ENCODE results near the gene SH3RF2.

SH3RF2 gene

DNA sequence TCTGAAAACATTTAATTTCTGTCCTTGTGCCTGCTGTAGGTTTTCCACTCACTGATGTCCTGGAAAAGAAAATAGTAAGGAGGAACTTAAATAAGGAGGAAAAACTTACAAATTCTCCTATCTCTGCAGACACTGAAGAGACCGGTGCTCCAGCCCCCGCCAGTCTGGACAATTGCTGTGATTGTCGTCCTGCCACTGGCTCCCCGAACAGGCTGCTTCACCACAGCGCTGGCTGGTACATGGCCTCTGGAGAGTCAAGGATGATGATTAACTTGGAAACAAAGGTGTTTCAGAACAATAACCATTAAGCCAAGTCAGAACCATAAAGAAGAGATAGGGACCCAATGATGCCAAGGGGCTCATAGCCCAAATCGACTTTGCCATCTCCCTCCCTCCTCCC, 161.7 kb downstream of the SH3RF2 start:
- H3K9ac ChIP-seq (ENCODE audit: low read length), result no peak overlapping the region
- H3K9me3 ChIP-seq (ENCODE audit: insufficient read depth, low read length), result no peaks in the 10 kb centered on the region
- no peak overlapping the region for H3K27ac ChIP-seq (ENCODE audit: low read length)
- no peak overlapping the region for H3K4me3 ChIP-seq (ENCODE audit: low read length)
- H3K27me3 ChIP-seq (ENCODE audit: low read depth, low read length), result no peaks in the 10 kb centered on the region
- no peak overlapping the region for H3K4me2 ChIP-seq (ENCODE audit: low read length)
- H2AFZ ChIP-seq (ENCODE audit: low read depth, low read length), result no peak overlapping the region
- H3K36me3 ChIP-seq (replicated peaks; ENCODE audit: low read depth, low read length), result no peaks in the 10 kb centered on the region
- H4K20me1 ChIP-seq (ENCODE audit: insufficient read depth, low read length), result no peaks in the 10 kb centered on the region
- H3K79me2 ChIP-seq (ENCODE audit: low read length), result no peaks in the 10 kb centered on the region
- H3K4me1 ChIP-seq (ENCODE audit: low read length), result no peaks in the 10 kb centered on the region
- TF ChIP-seq, protein P1, sequence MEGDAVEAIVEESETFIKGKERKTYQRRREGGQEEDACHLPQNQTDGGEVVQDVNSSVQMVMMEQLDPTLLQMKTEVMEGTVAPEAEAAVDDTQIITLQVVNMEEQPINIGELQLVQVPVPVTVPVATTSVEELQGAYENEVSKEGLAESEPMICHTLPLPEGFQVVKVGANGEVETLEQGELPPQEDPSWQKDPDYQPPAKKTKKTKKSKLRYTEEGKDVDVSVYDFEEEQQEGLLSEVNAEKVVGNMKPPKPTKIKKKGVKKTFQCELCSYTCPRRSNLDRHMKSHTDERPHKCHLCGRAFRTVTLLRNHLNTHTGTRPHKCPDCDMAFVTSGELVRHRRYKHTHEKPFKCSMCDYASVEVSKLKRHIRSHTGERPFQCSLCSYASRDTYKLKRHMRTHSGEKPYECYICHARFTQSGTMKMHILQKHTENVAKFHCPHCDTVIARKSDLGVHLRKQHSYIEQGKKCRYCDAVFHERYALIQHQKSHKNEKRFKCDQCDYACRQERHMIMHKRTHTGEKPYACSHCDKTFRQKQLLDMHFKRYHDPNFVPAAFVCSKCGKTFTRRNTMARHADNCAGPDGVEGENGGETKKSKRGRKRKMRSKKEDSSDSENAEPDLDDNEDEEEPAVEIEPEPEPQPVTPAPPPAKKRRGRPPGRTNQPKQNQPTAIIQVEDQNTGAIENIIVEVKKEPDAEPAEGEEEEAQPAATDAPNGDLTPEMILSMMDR (IDR thresholded peaks at IDR 0.05; ENCODE audit: low read depth, low read length), result no peak

DNA sequence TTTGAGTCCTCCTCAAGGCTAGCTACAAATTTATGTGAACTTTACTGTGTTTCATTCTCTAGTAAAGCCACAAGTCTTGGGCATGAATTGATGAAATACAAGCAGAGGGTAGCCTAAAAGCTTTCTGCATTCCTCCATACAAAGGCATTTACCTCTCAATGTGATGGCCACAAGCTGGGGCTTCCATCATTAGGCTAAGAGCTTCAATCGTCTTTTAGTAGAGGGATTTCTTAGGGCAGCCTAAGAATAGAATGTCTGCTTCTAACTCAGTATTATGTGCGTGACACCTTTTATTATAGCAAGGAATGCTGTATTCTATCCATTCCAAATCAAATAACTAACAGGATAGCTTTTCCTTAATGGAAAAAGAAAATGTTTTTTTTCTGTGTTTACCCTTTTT, 165.3 kb downstream of the SH3RF2 start:
- no peaks in the 10 kb centered on the region for H3K79me2 ChIP-seq (ENCODE audit: low read length)
- H3K4me3 ChIP-seq (ENCODE audit: low read length), result no peak overlapping the region
- no peak overlapping the region for H3K9ac ChIP-seq (ENCODE audit: low read length)
- H3K27me3 ChIP-seq (ENCODE audit: low read depth, low read length), result no peaks in the 10 kb centered on the region
- no peak overlapping the region for H3K27ac ChIP-seq (ENCODE audit: low read length)
- peaks cover 4% of the 10 kb centered on the region for H3K36me3 ChIP-seq (replicated peaks; ENCODE audit: low read depth, low read length)
- no peak overlapping the region for H2AFZ ChIP-seq (ENCODE audit: low read depth, low read length)
- TF ChIP-seq, protein P1 (IDR thresholded peaks at IDR 0.05; ENCODE audit: low read depth, low read length), result no peak
- TF ChIP-seq EZH2phosphoT487 (IDR thresholded peaks at IDR 0.05; ENCODE audit: low read depth), result no peak
- no peaks in the 10 kb centered on the region for H3K4me1 ChIP-seq (ENCODE audit: low read length)
- H3K4me2 ChIP-seq (ENCODE audit: low read length), result no peak overlapping the region
- no peaks in the 10 kb centered on the region for H3K9me3 ChIP-seq (ENCODE audit: insufficient read depth, low read length)
- no peaks in the 10 kb centered on the region for H4K20me1 ChIP-seq (ENCODE audit: insufficient read depth, low read length)

DNA sequence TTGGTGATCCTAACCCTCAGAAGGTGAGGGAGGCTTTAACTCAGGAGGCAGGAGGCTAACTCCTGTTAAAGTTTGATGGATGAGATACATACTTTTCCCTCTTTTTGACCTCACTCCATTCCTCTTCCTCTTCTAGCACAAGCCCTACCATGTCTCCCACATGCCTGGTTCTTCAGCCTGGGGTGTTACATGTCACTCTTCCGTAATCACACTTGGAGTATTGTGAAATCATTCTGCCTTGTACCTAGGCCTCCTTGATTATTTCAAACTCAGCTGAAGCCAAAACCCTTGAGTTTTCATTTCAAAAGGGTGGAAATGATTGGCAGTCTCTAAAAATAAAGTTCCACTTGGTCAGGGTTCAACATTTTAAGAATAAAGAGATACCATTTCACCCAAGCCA, 167.2 kb downstream of the SH3RF2 start:
- Histone ChIP-seq H3K9ac (ENCODE audit: low read length) (no peak overlapping the region), H3K27me3 (ENCODE audit: low read depth, low read length) (no peaks in the 10 kb centered on the region), H3K9me3 (ENCODE audit: insufficient read depth, low read length) (no peaks in the 10 kb centered on the region), H3K4me1 (ENCODE audit: low read length) (no peaks in the 10 kb centered on the region), H2AFZ (ENCODE audit: low read depth, low read length) (no peak overlapping the region), H3K79me2 (ENCODE audit: low read length) (no peaks in the 10 kb centered on the region), H4K20me1 (ENCODE audit: insufficient read depth, low read length) (no peaks in the 10 kb centered on the region), H3K4me3 (ENCODE audit: low read length) (no peak overlapping the region), H3K4me2 (ENCODE audit: low read length) (no peak overlapping the region), H3K36me3 (replicated peaks; ENCODE audit: low read depth, low read length) (peaks cover 4% of the 10 kb centered on the region), H3K27ac (ENCODE audit: low read length) (no peak overlapping the region)
- TF ChIP-seq EZH2phosphoT487 (IDR thresholded peaks at IDR 0.05; ENCODE audit: low read depth), result no peak
- TF ChIP-seq, protein P1 (IDR thresholded peaks at IDR 0.05; ENCODE audit: low read depth, low read length), result no peak

DNA sequence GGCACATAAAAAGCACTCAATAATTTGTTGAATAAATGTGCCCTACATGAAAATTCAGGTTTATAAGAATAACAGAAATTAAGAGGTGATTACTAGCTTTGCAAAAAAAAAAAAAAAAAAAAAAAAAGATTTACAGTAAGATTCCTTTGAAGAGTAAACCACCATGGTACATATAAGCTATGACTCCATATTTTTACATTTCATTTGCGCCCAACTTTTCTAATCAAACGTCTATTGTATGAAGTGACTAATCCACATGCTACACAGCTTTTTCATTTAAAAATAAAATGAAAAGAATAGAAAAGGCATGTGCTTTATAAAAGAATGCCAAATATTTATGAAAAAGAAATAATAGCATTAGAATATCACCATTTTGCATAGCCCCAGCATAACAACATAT, 169.1 kb downstream of the SH3RF2 start, which contains the start of gene PLAC8L1:
Gene PLAC8L1 (minus strand): TSS at position 101 of the 400 bp plus-strand sequence. CDS start 1,266 bp downstream, outside the sequence.
- H3K4me1 ChIP-seq (ENCODE audit: low read length), result no peaks in the 10 kb centered on the region
- peaks cover 4% of the 10 kb centered on the region for H3K36me3 ChIP-seq (replicated peaks; ENCODE audit: low read depth, low read length)

More for the DNA sequence above, 169.1 kb downstream of the SH3RF2 start, which contains the start of gene PLAC8L1:
- TF ChIP-seq, protein P1 (IDR thresholded peaks at IDR 0.05; ENCODE audit: low read depth, low read length), result no peak
- TF ChIP-seq EZH2phosphoT487 (IDR thresholded peaks at IDR 0.05; ENCODE audit: low read depth), result no peak
- Histone ChIP-seq H3K4me3 (ENCODE audit: low read length) (no peak within 1 kb of the TSS), H3K27me3 (ENCODE audit: low read depth, low read length) (no peaks in the 10 kb centered on the region), H3K79me2 (ENCODE audit: low read length) (no peaks in the 10 kb centered on the region), H3K27ac (ENCODE audit: low read length) (no peak within 1 kb of the TSS), H3K9me3 (ENCODE audit: insufficient read depth, low read length) (no peaks in the 10 kb centered on the region), H3K4me2 (ENCODE audit: low read length) (no peak within 1 kb of the TSS), H4K20me1 (ENCODE audit: insufficient read depth, low read length) (no peaks in the 10 kb centered on the region), H2AFZ (ENCODE audit: low read depth, low read length) (no peak within 1 kb of the TSS), H3K9ac (ENCODE audit: low read length) (no peak within 1 kb of the TSS)
